Measurements from ENCODE around the gene ANXA4.

The ANXA4 gene

GRCh38 chr2:69781321-69782248 is 39.7 kb downstream of the ANXA4 start:
- H3K4me3 ChIP-seq: no peak overlapping the region
- H3K4me1 ChIP-seq: peaks cover 0 to 9% (median 0%) of the 10 kb centered on the region in 4 donors
- H3K9me3 ChIP-seq: no peaks in the 10 kb centered on the region
- DNase-seq: no peak
- intact Hi-C loops (cut with DNase I; ENCODE audit: low total_unique reads): no loop called here
- no peak for TF ChIP-seq CTCF (IDR thresholded peaks at IDR 0.05)
- peaks cover 0 to 18% (median 4%) of the 10 kb centered on the region in 3 donors for H3K36me3 ChIP-seq
- no peaks in the 10 kb centered on the region for H3K27me3 ChIP-seq
- no peak overlapping the region for H3K27ac ChIP-seq

GRCh38 chr2:69784228-69784627 is 42.3 kb downstream of the ANXA4 start:
- no peak for DNase-seq
- H3K27ac ChIP-seq: no peak overlapping the region
- H3K4me1 ChIP-seq: peaks cover 0 to 8% (median 3%) of the 10 kb centered on the region in 4 donors
- no peak for TF ChIP-seq CTCF (IDR thresholded peaks at IDR 0.05)
- H3K36me3 ChIP-seq: peaks cover 0 to 35% (median 13%) of the 10 kb centered on the region in 3 donors
- intact Hi-C loops (cut with DNase I; ENCODE audit: low total_unique reads): no loop called here
- no peaks in the 10 kb centered on the region for H3K9me3 ChIP-seq
- H3K4me3 ChIP-seq: no peak overlapping the region
- H3K27me3 ChIP-seq: no peaks in the 10 kb centered on the region

- Histone ChIP-seq H3K36me3 (peaks cover 0 to 35% (median 13%) of the 10 kb centered on the region in 3 donors), H3K4me3 (no peak overlapping the region), H3K9me3 (no peaks in the 10 kb centered on the region), H3K4me1 (peaks cover 0 to 16% (median 13%) of the 10 kb centered on the region in 4 donors), H3K27me3 (no peaks in the 10 kb centered on the region), H3K27ac (no peak overlapping the region)
- no peak for DNase-seq
- TF ChIP-seq CTCF (IDR thresholded peaks at IDR 0.05): no peak
- intact Hi-C loops (cut with DNase I; ENCODE audit: low total_unique reads): no loop called here
These were observed 43.4 kb downstream of the ANXA4 start for GRCh38 chr2:69785358-69785757.

- intact Hi-C loops (cut with DNase I; ENCODE audit: low total_unique reads): no loop called here
- TF ChIP-seq CTCF (IDR thresholded peaks at IDR 0.05): no peak
- Histone ChIP-seq H3K4me1 (peaks cover 0 to 23% (median 21%) of the 10 kb centered on the region in 4 donors), H3K27me3 (no peaks in the 10 kb centered on the region), H3K27ac (peak overlapping the region in 1 of 2 donors; percentile 18), H3K36me3 (peaks cover 0 to 35% (median 13%) of the 10 kb centered on the region in 3 donors), H3K4me3 (no peak overlapping the region), H3K9me3 (no peaks in the 10 kb centered on the region)
- no peak for DNase-seq
These were observed 44.2 kb downstream of the ANXA4 start for GRCh38 chr2:69786052-69786560.

- peak in 1 of 2 donors; percentile 44 for DNase-seq
- intact Hi-C loops (cut with DNase I; ENCODE audit: low total_unique reads): no loop called here
- Histone ChIP-seq H3K27ac (peak overlapping the region; percentile 86 to 90), H3K27me3 (no peaks in the 10 kb centered on the region), H3K9me3 (no peaks in the 10 kb centered on the region), H3K36me3 (peaks cover 0 to 30% (median 13%) of the 10 kb centered on the region in 3 donors), H3K4me3 (no peak overlapping the region), H3K4me1 (peaks cover 0 to 49% (median 30%) of the 10 kb centered on the region in 4 donors)
- no peak for TF ChIP-seq CTCF (IDR thresholded peaks at IDR 0.05)
These were observed 47.3 kb downstream of the ANXA4 start for GRCh38 chr2:69789175-69789721.
